Left ventricle myocardium inferior (tissue), 1 donor: ENCODE results near the gene TRIM38. TPM values are rescaled to one million over a fixed set of nuclear protein-coding genes. Genes with fewer than 3 reads are reported as not detected.

ENCODE experiments used
- DNase-seq: peaks from one replicate; pipeline ENCODE4 v3.0.0-alpha.2; 2020
- H3K27ac ChIP-seq: fragments of 200-600 bp; replicated peaks from 2 replicates; pipeline ENCODE4 v1.8.0; 2021
- H3K27me3 ChIP-seq: fragments of 200-600 bp; 2 replicates; pipeline ENCODE4 v1.8.0; 2021; ENCODE audit warnings: low read depth
- H3K36me3 ChIP-seq: fragments of 200-600 bp; 2 replicates; pipeline ENCODE4 v1.8.0; 2021
- H3K4me1 ChIP-seq: fragments of 200-600 bp; 2 replicates; pipeline ENCODE4 v1.8.0; 2021
- H3K4me3 ChIP-seq: fragments of 200-600 bp; 2 replicates; pipeline ENCODE4 v1.8.0; 2021; ENCODE audit warnings: mild to moderate bottlenecking, moderate library complexity
- H3K9me3 ChIP-seq: fragments of 200-600 bp; replicated peaks from 2 replicates; pipeline ENCODE4 v1.8.0; 2021
- CTCF ChIP-seq: fragments of 200-600 bp; IDR thresholded peaks from 2 replicates; pipeline ENCODE4 v1.8.0; 2021; ENCODE audit warnings: antibody characterized with exemption, mild to moderate bottlenecking, borderline replicate concordance
- intact Hi-C: fragments of 100-400 bp; cut with micrococcal nuclease; formaldehyde crosslinking; loops from one replicate; pipeline ENCODE4 v1.11.0; 2022
- total RNA-seq: library from RNA; stranded (reverse); fragmentation: NEBNext Ultra II Directional; extraction: Animal tissue kit (Norgen Biotek cat#: 25700); gene quantifications from one replicate; pipeline ENCODE4 v1.2.1, GENCODE V29; 2021
- donor health status: DM: no; HTN: yes; CAD: no; lungs with severe emphysema.

The TRIM38 gene
- total RNA-seq, 1 donor from 2014 or later = 2.2 TPM

GRCh38 chr6:26030716-26031115 lies 68.1 kb downstream of the TRIM38 start:
- intact Hi-C loops = no loop called here
- H3K27me3 ChIP-seq = no peaks in the 10 kb centered on the region
- TF ChIP-seq CTCF = no peak
- H3K4me3 ChIP-seq = no peak overlapping the region
- H3K9me3 ChIP-seq = no peaks in the 10 kb centered on the region
- no peak for DNase-seq
- no peak overlapping the region for H3K27ac ChIP-seq
- no peaks in the 10 kb centered on the region for H3K36me3 ChIP-seq
- H3K4me1 ChIP-seq = peaks cover 42% of the 10 kb centered on the region

GRCh38 chr6:26031151-26031594 lies 68.6 kb downstream of the TRIM38 start:
- no peaks in the 10 kb centered on the region for H3K9me3 ChIP-seq
- no peaks in the 10 kb centered on the region for H3K36me3 ChIP-seq
- no peak for DNase-seq
- no peaks in the 10 kb centered on the region for H3K27me3 ChIP-seq
- intact Hi-C loops = no loop called here
- peaks cover 37% of the 10 kb centered on the region for H3K4me1 ChIP-seq
- H3K27ac ChIP-seq = no peak overlapping the region
- peak overlapping the region; percentile 70 for H3K4me3 ChIP-seq
- TF ChIP-seq CTCF = no peak

GRCh38 chr6:26031595-26032339 lies 69.2 kb downstream of the TRIM38 start:
- TF ChIP-seq CTCF = no peak
- peaks cover 31% of the 10 kb centered on the region for H3K4me1 ChIP-seq
- no peaks in the 10 kb centered on the region for H3K9me3 ChIP-seq
- peak overlapping the region; percentile 70 for H3K4me3 ChIP-seq
- H3K27me3 ChIP-seq = no peaks in the 10 kb centered on the region
- H3K27ac ChIP-seq = peak overlapping the region; percentile 89
- peak; percentile 51 for DNase-seq
- H3K36me3 ChIP-seq = no peaks in the 10 kb centered on the region
- intact Hi-C loops = no loop called here

GRCh38 chr6:26032340-26033084 lies 69.9 kb downstream of the TRIM38 start:
- intact Hi-C loops = no loop called here
- no peak for TF ChIP-seq CTCF
- Histone ChIP-seq H3K4me3 (peak overlapping the region; percentile 70), H3K9me3 (no peaks in the 10 kb centered on the region), H3K36me3 (no peaks in the 10 kb centered on the region), H3K27ac (peak overlapping the region; percentile 89), H3K4me1 (peaks cover 29% of the 10 kb centered on the region), H3K27me3 (no peaks in the 10 kb centered on the region)
- DNase-seq = no peak

- no peaks in the 10 kb centered on the region for H3K36me3 ChIP-seq
- intact Hi-C loops = no loop called here
- peaks cover 25% of the 10 kb centered on the region for H3K4me1 ChIP-seq
- peak overlapping the region; percentile 70 for H3K4me3 ChIP-seq
- H3K27me3 ChIP-seq = no peaks in the 10 kb centered on the region
- H3K9me3 ChIP-seq = no peaks in the 10 kb centered on the region
- H3K27ac ChIP-seq = peak overlapping the region; percentile 89
- no peak for TF ChIP-seq CTCF
- peak; percentile 42 for DNase-seq
Measured at GRCh38 chr6:26033085-26033940, 70.7 kb downstream of the TRIM38 start.
